Measurements from ENCODE around the gene ZNF735. TPM values are rescaled to one million over a fixed set of nuclear protein-coding genes. Genes with fewer than 3 reads are reported as not detected.

Gene ZNF735
- total RNA-seq, 1 donor from 2014 or later, result not detected

GRCh38 chr7:64182036-64182790 is 24.8 kb upstream of the ZNF735 start:
- H2AFZ ChIP-seq (ENCODE audit: low read depth, low read length), result no peak overlapping the region
- H3K27ac Mint-ChIP-seq (ENCODE audit: unreplicated experiment), result no peak overlapping the region
- H3K4me1 ChIP-seq (ENCODE audit: insufficient read depth, low read length), result no peaks in the 10 kb centered on the region
- H3K79me2 ChIP-seq (ENCODE audit: insufficient read depth, low read length), result no peaks in the 10 kb centered on the region
- H3K9me3 ChIP-seq (ENCODE audit: insufficient read depth, low read depth, low read length), result peaks cover 8% of the 10 kb centered on the region
- H4K20me1 ChIP-seq (ENCODE audit: insufficient read depth, low read length), result no peaks in the 10 kb centered on the region
- no peak overlapping the region for H3K4me2 ChIP-seq (ENCODE audit: low read length)
- no peak for TF ChIP-seq EZH2 (IDR thresholded peaks at IDR 0.05; ENCODE audit: insufficient read depth, low read length)
- TF ChIP-seq CTCF (IDR thresholded peaks at IDR 0.05; ENCODE audit: insufficient read depth, low read depth, low read length), result no peak
- no peaks in the 10 kb centered on the region for H3K4me1 Mint-ChIP-seq (ENCODE audit: low read depth, unreplicated experiment)
- H3K4me3 Mint-ChIP-seq (ENCODE audit: unreplicated experiment), result no peak overlapping the region
- H3K27ac ChIP-seq (ENCODE audit: low read depth, low read length), result no peak overlapping the region
- no peak overlapping the region for H3K9ac ChIP-seq (ENCODE audit: low read length)
- H3K36me3 ChIP-seq (ENCODE audit: insufficient read depth, low read length), result no peaks in the 10 kb centered on the region
- no peak for DNase-seq (ENCODE audit: low read depth)
- H3K4me3 ChIP-seq (ENCODE audit: insufficient read depth, low read depth, low read length), result no peak overlapping the region
- H3K27me3 Mint-ChIP-seq (ENCODE audit: low read depth, unreplicated experiment), result no peaks in the 10 kb centered on the region
- no peaks in the 10 kb centered on the region for H3K36me3 Mint-ChIP-seq (ENCODE audit: low read depth, unreplicated experiment)
- H3K9me3 Mint-ChIP-seq (ENCODE audit: unreplicated experiment), result peaks cover 10% of the 10 kb centered on the region
- FAIRE-seq, result no peak
- H3K27me3 ChIP-seq (ENCODE audit: insufficient read depth, low read length), result no peaks in the 10 kb centered on the region

GRCh38 chr7:64183126-64183742 is 23.8 kb upstream of the ZNF735 start:
- H3K27ac ChIP-seq (ENCODE audit: low read depth, low read length), result no peak overlapping the region
- H3K79me2 ChIP-seq (ENCODE audit: insufficient read depth, low read length), result no peaks in the 10 kb centered on the region
- peaks cover 14% of the 10 kb centered on the region for H3K9me3 ChIP-seq (ENCODE audit: insufficient read depth, low read depth, low read length)
- no peaks in the 10 kb centered on the region for H3K36me3 ChIP-seq (ENCODE audit: insufficient read depth, low read length)
- no peak overlapping the region for H2AFZ ChIP-seq (ENCODE audit: low read depth, low read length)
- no peak for DNase-seq (ENCODE audit: low read depth)
- Mint-ChIP-seq H3K9me3 (ENCODE audit: unreplicated experiment) (peaks cover 10% of the 10 kb centered on the region), H3K27me3 (ENCODE audit: low read depth, unreplicated experiment) (no peaks in the 10 kb centered on the region), H3K36me3 (ENCODE audit: low read depth, unreplicated experiment) (no peaks in the 10 kb centered on the region), H3K4me1 (ENCODE audit: low read depth, unreplicated experiment) (no peaks in the 10 kb centered on the region), H3K4me3 (ENCODE audit: unreplicated experiment) (no peak overlapping the region), H3K27ac (ENCODE audit: unreplicated experiment) (no peak overlapping the region)
- H3K4me3 ChIP-seq (ENCODE audit: insufficient read depth, low read depth, low read length), result no peak overlapping the region
- TF ChIP-seq EZH2 (IDR thresholded peaks at IDR 0.05; ENCODE audit: insufficient read depth, low read length) (no peak), CTCF (IDR thresholded peaks at IDR 0.05; ENCODE audit: insufficient read depth, low read depth, low read length) (no peak)
- no peaks in the 10 kb centered on the region for H3K27me3 ChIP-seq (ENCODE audit: insufficient read depth, low read length)
- FAIRE-seq, result no peak
- H3K4me2 ChIP-seq (ENCODE audit: low read length), result no peak overlapping the region
- no peak overlapping the region for H3K9ac ChIP-seq (ENCODE audit: low read length)
- H3K4me1 ChIP-seq (ENCODE audit: insufficient read depth, low read length), result no peaks in the 10 kb centered on the region
- H4K20me1 ChIP-seq (ENCODE audit: insufficient read depth, low read length), result no peaks in the 10 kb centered on the region
